Measurements from ENCODE around the gene LEMD1. TPM values are rescaled to one million over a fixed set of nuclear protein-coding genes. Genes with fewer than 3 reads are reported as not detected.
"Not testable (repeated sequence)": the region's sequence is repeated elsewhere in the genome, so short reads cannot be mapped to it uniquely, and the experiment has no call there.

Gene LEMD1
- total and polyA plus RNA-seq, 3 experiments from 2014 or later, result 0.55 TPM; not detected in 2

- H3K4me3 ChIP-seq (ENCODE audit: low read length), result peak overlapping the region; percentile 78
- CTCF ChIA-PET, result interaction anchor here (1.1 to 3.9 kb wide), 9 partner anchors 10 to 166 kb away, joined by 3 to 26 read pairs (median 4); no protein-coding TSS in a partner anchor
Observed at GRCh38 chr1:205440121-205440475, 18.2 kb upstream of the LEMD1 start.

GRCh38 chr1:205438213-205439158 is 16.6 kb upstream of the LEMD1 start:
- Histone ChIP-seq H3K4me1 (ENCODE audit: insufficient read depth, low read length) (peaks cover 34% of the 10 kb centered on the region), H3K27me3 (ENCODE audit: insufficient read depth, low read length, poor library complexity, severe bottlenecking) (no peaks in the 10 kb centered on the region), H3K9me3 (ENCODE audit: low read length) (no peaks in the 10 kb centered on the region), H3K27ac (ENCODE audit: low read depth, low read length) (no peak overlapping the region), H3K4me3 (ENCODE audit: low read length) (no peak overlapping the region), H3K36me3 (ENCODE audit: insufficient read depth, low read length) (no peaks in the 10 kb centered on the region)
- H3K4me3 Mint-ChIP-seq, result no peak overlapping the region
- no peaks in the 10 kb centered on the region for H3K9me3 Mint-ChIP-seq
- H3K27ac Mint-ChIP-seq, result peak overlapping the region in 6 of 8 donors; percentile 28 to 96 (median 53)
- no peak for DNase-seq
- ChIA-PET POLR2A (interaction anchor here (0.6 kb wide), 1 partner anchor 1057 kb away, joined by 4 read pairs; no protein-coding TSS in a partner anchor), CTCF (no interaction called here)
- H3K36me3 Mint-ChIP-seq, result no peaks in the 10 kb centered on the region
- H3K27me3 Mint-ChIP-seq, result peaks cover 0 to 3% of the 10 kb centered on the region in 2 donors
- H3K4me1 Mint-ChIP-seq, result peaks cover 43 to 60% (median 55%) of the 10 kb centered on the region in 3 donors

More at GRCh38 chr1:205440121-205440475, 18.2 kb upstream of the LEMD1 start:
- H3K4me3 Mint-ChIP-seq, result peak overlapping the region; percentile 81 to 96 (median 85)
- H3K9me3 Mint-ChIP-seq, result no peaks in the 10 kb centered on the region
- no peaks in the 10 kb centered on the region for H3K36me3 ChIP-seq (ENCODE audit: insufficient read depth, low read length)
- peaks cover 34% of the 10 kb centered on the region for H3K4me1 ChIP-seq (ENCODE audit: insufficient read depth, low read length)
- peak overlapping the region; percentile 86 to 100 (median 96) for H3K27ac Mint-ChIP-seq
- H3K9me3 ChIP-seq (ENCODE audit: low read length), result no peaks in the 10 kb centered on the region
- no peaks in the 10 kb centered on the region for H3K27me3 ChIP-seq (ENCODE audit: insufficient read depth, low read length, poor library complexity, severe bottlenecking)
- no peaks in the 10 kb centered on the region for H3K36me3 Mint-ChIP-seq
- no peaks in the 10 kb centered on the region for H3K27me3 Mint-ChIP-seq
- H3K27ac ChIP-seq (ENCODE audit: low read depth, low read length), result peak overlapping the region; percentile 63
- POLR2A ChIA-PET, result interaction anchor here (1.5 to 1.6 kb wide), 2 partner anchors 16 to 45 kb away, joined by 6 to 7 read pairs; partner anchors contain the start of gene BLACAT1
- DNase-seq, result no peak
- H3K4me1 Mint-ChIP-seq, result peaks cover 43 to 64% (median 55%) of the 10 kb centered on the region in 3 donors

DNA sequence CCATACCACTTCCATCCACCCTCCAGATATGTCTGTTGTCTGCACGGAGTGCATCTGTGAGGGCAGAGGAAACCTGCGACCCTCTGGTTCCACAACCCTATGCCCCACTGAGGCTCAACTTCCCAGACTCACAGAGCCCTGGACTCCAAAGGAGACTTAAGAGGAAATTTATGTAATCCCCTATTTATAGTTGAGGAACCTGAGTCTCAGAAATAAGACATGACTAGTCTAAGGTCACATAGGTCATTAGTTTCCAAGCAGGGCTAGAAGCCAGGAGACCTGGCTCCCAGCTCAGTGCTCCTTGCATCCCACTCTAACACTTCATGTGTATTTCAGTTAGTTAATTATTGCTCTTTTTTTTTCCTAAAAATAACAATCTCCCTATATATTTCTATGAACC is 15.7 kb upstream of the LEMD1 start:
- H3K27ac ChIP-seq (ENCODE audit: low read depth, low read length), result no peak overlapping the region
- Mint-ChIP-seq H3K9me3 (no peaks in the 10 kb centered on the region), H3K4me1 (peaks cover 39 to 57% (median 52%) of the 10 kb centered on the region in 3 donors), H3K36me3 (no peaks in the 10 kb centered on the region), H3K27me3 (peaks cover 0 to 3% of the 10 kb centered on the region in 2 donors), H3K27ac (peak overlapping the region in 5 of 8 donors; percentile 1 to 85 (median 55)), H3K4me3 (no peak overlapping the region)
- H3K9me3 ChIP-seq (ENCODE audit: low read length), result no peaks in the 10 kb centered on the region
- H3K4me1 ChIP-seq (ENCODE audit: insufficient read depth, low read length), result peaks cover 34% of the 10 kb centered on the region
- H3K27me3 ChIP-seq (ENCODE audit: insufficient read depth, low read length, poor library complexity, severe bottlenecking), result no peaks in the 10 kb centered on the region
- no peak for DNase-seq
- no peak overlapping the region for H3K4me3 ChIP-seq (ENCODE audit: low read length)
- no peaks in the 10 kb centered on the region for H3K36me3 ChIP-seq (ENCODE audit: insufficient read depth, low read length)
- CTCF ChIA-PET, result no interaction called here
- POLR2A ChIA-PET, result no interaction called here

- Mint-ChIP-seq H3K27me3 (peaks cover 3 to 5% of the 10 kb centered on the region in 2 donors), H3K4me3 (peak overlapping the region in 2 of 7 donors; percentile 11 to 41), H3K9me3 (no peaks in the 10 kb centered on the region), H3K27ac (peak overlapping the region in 7 of 8 donors; percentile 1 to 77 (median 24)), H3K36me3 (no peaks in the 10 kb centered on the region), H3K4me1 (peaks cover 37 to 51% (median 45%) of the 10 kb centered on the region in 3 donors)
- H3K27me3 ChIP-seq (ENCODE audit: insufficient read depth, low read length, poor library complexity, severe bottlenecking), result no peaks in the 10 kb centered on the region
- no peak overlapping the region for H3K4me3 ChIP-seq (ENCODE audit: low read length)
- POLR2A ChIA-PET, result no interaction called here
- no peaks in the 10 kb centered on the region for H3K36me3 ChIP-seq (ENCODE audit: insufficient read depth, low read length)
- H3K9me3 ChIP-seq (ENCODE audit: low read length), result no peaks in the 10 kb centered on the region
- H3K4me1 ChIP-seq (ENCODE audit: insufficient read depth, low read length), result peaks cover 31% of the 10 kb centered on the region
- H3K27ac ChIP-seq (ENCODE audit: low read depth, low read length), result no peak overlapping the region
- CTCF ChIA-PET, result no interaction called here
- no peak for DNase-seq
Observed at GRCh38 chr1:205436776-205437410, 15.0 kb upstream of the LEMD1 start.

DNA sequence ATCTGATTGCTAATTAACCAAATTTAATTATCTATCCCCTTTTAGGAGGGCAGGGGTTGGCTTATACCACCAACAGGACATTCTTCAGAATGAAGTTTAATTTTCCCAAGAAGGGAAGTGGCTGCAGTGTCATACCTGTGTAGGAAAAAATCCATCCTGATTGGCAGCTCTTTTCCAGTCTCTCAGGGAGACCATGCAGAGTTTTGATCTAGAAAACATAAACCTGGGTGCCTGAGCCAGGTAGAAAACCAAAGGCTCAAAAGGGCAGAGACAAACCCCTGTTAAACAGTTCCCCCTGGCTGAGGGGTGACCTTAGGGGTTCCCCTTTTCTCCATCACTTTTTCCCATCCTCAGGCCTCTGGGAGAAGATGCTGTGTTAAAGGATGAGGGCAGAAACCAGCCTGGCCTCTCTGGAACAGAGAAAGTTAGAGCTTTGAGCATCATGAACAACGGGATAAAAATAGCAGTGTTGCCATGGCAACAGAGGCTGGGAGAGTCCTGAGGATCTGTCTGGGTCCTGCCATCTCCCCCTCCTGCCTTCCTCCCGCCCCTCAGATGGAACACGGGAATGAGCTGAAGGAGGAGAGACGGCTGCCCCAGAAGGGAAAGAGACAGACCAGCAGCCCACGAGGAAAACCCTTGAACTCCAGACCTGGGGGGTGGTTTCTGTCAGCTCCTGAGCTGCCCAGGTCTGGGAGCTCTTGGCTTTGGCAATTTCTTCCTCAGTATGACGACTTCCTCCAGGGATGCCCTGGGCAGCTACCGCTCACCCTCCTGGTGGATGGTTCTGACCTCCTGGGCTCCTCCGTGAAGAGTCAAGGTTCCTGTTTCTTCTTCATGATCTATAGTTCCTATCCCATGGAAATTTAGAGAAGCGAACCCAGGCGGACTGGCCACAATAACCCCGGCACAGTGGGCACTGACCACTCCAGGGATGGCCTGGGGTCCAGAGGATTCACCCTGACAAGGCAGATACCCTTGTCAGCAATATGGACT is 14.0 kb upstream of the LEMD1 start:
- ChIA-PET POLR2A (no interaction called here), CTCF (interaction anchor here (1.5 kb wide), 1 partner anchor 49 kb away, joined by 5 read pairs; no protein-coding TSS in a partner anchor)
- Mint-ChIP-seq H3K36me3 (no peaks in the 10 kb centered on the region), H3K27me3 (peaks cover 3 to 5% of the 10 kb centered on the region in 2 donors), H3K4me3 (no peak overlapping the region), H3K27ac (peak overlapping the region in 4 of 8 donors; percentile 1 to 67 (median 32)), H3K9me3 (no peaks in the 10 kb centered on the region), H3K4me1 (peaks cover 31 to 47% (median 41%) of the 10 kb centered on the region in 3 donors)
- Histone ChIP-seq H3K36me3 (ENCODE audit: insufficient read depth, low read length) (no peaks in the 10 kb centered on the region), H3K4me1 (ENCODE audit: insufficient read depth, low read length) (peaks cover 24% of the 10 kb centered on the region), H3K4me3 (ENCODE audit: low read length) (no peak overlapping the region), H3K9me3 (ENCODE audit: low read length) (no peaks in the 10 kb centered on the region), H3K27ac (ENCODE audit: low read depth, low read length) (no peak overlapping the region), H3K27me3 (ENCODE audit: insufficient read depth, low read length, poor library complexity, severe bottlenecking) (no peaks in the 10 kb centered on the region)
- no peak for DNase-seq

GRCh38 chr1:205434738-205435137 is 12.9 kb upstream of the LEMD1 start:
- Histone ChIP-seq H3K4me3 (ENCODE audit: low read length) (no peak overlapping the region), H3K9me3 (ENCODE audit: low read length) (no peaks in the 10 kb centered on the region), H3K4me1 (ENCODE audit: insufficient read depth, low read length) (peaks cover 14% of the 10 kb centered on the region), H3K27me3 (ENCODE audit: insufficient read depth, low read length, poor library complexity, severe bottlenecking) (no peaks in the 10 kb centered on the region), H3K36me3 (ENCODE audit: insufficient read depth, low read length) (no peaks in the 10 kb centered on the region), H3K27ac (ENCODE audit: low read depth, low read length) (no peak overlapping the region)
- peak overlapping the region in 2 of 8 donors; percentile 27 to 51 for H3K27ac Mint-ChIP-seq
- H3K27me3 Mint-ChIP-seq, result peaks cover 5 to 6% of the 10 kb centered on the region in 2 donors
- ChIA-PET POLR2A (no interaction called here), CTCF (no interaction called here)
- no peaks in the 10 kb centered on the region for H3K9me3 Mint-ChIP-seq
- H3K4me1 Mint-ChIP-seq, result peaks cover 28 to 44% (median 42%) of the 10 kb centered on the region in 3 donors
- DNase-seq, result no peak
- no peak overlapping the region for H3K4me3 Mint-ChIP-seq
- no peaks in the 10 kb centered on the region for H3K36me3 Mint-ChIP-seq

GRCh38 chr1:205432692-205433091 is 10.8 kb upstream of the LEMD1 start:
- POLR2A ChIA-PET, result not testable (repeated sequence)
- CTCF ChIA-PET, result interaction anchor here (0.9 kb wide), 1 partner anchor 54 kb away, joined by 3 read pairs; no protein-coding TSS in a partner anchor

More at GRCh38 chr1:205432692-205433091, 10.8 kb upstream of the LEMD1 start:
- not testable (repeated sequence) for H3K9me3 Mint-ChIP-seq; H3K4me3 ChIP-seq (ENCODE audit: low read length); H3K27ac Mint-ChIP-seq; H3K4me1 ChIP-seq (ENCODE audit: insufficient read depth, low read length); H3K36me3 ChIP-seq (ENCODE audit: insufficient read depth, low read length); H3K27me3 Mint-ChIP-seq; DNase-seq; H3K4me3 Mint-ChIP-seq; H3K36me3 Mint-ChIP-seq; H3K27me3 ChIP-seq (ENCODE audit: insufficient read depth, low read length, poor library complexity, severe bottlenecking); H3K9me3 ChIP-seq (ENCODE audit: low read length); H3K27ac ChIP-seq (ENCODE audit: low read depth, low read length)
- H3K4me1 Mint-ChIP-seq, result peaks cover 19 to 32% (median 29%) of the 10 kb centered on the region in 3 donors
